HUDEP-2 (cell line): ENCODE data around the gene DEPDC1.
"Not testable (repeated sequence)": the region's sequence is repeated elsewhere in the genome, so short reads cannot be mapped to it uniquely, and the experiment has no call there.

Source experiments
- DNase-seq, 76 experiments: peaks; one replicate each; lab custom pipeline; 2025; ENCODE audit not compliant: unreplicated experiment in 76 of 76; lab: John Stamatoyannopoulos, UW

Gene DEPDC1

GRCh38 chr1:68476626-68477025 lies 20.3 kb downstream of the DEPDC1 start:
- DNase-seq: not testable (repeated sequence)

GRCh38 chr1:68473060-68473459 lies 23.8 kb downstream of the DEPDC1 start:
- no peak for DNase-seq

GRCh38 chr1:68470388-68470970 lies 26.4 kb downstream of the DEPDC1 start:
- no peak for DNase-seq

- no peak for DNase-seq
Measured at GRCh38 chr1:68464891-68465290, 32.0 kb downstream of the DEPDC1 start.

GRCh38 chr1:68460935-68461334 lies 35.9 kb downstream of the DEPDC1 start:
- DNase-seq: no peak

DNA sequence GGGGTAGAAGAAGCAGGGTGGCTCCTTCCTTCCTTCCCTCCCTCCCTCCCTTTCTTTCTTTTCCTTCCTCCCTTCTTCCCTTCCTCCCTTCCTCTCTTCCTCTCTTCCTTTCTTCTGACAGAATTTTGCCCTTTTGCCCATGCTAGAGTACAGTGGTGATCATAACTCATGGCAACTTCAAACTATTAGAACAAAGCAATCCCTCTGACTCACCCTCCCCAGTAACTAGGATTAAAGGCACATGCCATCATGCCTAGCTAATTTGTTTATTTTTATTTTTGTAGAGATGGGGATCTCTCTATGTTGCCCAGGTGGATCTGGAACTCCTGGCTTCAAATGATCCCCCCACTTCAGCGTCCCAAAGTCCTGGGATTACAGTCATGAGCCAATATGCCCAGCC lies 37.1 kb downstream of the DEPDC1 start:
- DNase-seq: no peak

DNA sequence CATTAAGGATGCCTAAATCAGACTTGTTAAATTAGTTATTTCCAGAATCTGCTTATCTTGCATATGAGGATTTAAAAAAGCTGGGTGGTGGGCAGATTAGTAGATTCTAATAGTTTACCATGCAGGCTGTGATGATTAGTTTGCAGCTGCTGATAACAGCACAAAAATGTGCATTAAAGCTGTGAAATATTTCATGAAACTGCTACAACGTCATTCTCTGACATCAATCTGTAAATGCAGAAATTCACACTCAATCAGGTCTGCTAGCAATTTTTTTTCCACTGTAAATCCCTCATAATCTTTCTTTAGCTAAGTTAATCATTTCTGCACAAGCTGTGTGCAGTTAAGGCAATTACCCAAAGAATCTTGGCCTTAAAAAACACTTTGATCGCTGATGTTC lies 37.8 kb downstream of the DEPDC1 start:
- DNase-seq: no peak

- no peak for DNase-seq
Measured at GRCh38 chr1:68456202-68456601, 40.7 kb downstream of the DEPDC1 start.

- DNase-seq: no peak
Measured at GRCh38 chr1:68454534-68454933, 42.3 kb downstream of the DEPDC1 start.

- no peak for DNase-seq
Measured at GRCh38 chr1:68453060-68453670, 43.7 kb downstream of the DEPDC1 start.

DNA sequence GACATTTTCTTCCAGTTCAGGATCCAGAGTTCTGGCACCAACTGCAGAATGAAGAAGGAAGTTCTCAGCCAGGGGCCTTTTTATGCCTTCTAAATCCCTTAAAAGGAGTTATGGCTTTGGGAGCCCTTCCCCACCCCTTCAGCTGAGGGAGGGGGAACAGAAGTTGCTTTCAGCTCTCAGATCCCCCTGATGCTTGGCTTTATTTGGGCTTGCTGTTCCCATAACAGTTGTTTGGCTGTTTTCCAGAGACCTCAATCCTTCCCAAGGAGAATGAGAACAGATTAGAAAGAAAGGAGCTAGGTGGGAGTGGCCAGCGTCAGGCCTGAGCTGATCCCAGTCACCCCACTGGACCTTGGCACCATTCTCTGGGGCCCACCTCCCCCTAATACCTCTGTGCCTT lies 47.0 kb downstream of the DEPDC1 start, which contains the start of gene RPE65:
RPE65 (minus strand) TSS at position 54 of the 400 bp plus-strand sequence; CDS start at position 5, 49 bp downstream.
- no peak for DNase-seq

DNA sequence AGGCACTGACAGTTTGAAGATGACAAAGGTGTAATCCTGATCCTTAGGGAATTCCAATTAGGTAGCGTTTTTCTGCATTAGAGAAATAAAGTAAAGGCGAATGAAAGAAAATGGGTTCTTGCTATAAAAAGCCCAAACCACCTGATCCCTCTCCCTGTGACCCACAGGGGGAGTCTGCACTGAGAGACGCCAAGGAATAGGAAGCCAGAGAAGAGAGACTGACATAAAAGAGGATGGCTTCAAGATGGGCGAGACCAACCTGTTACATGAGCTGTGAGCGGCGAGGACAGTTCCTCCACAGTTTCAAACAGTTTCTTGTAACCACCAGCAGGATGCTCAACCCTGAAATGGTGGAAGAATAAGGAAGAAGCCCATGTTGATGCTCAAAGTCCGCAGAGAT lies 48.5 kb downstream of the DEPDC1 start:
- no peak for DNase-seq

DNA sequence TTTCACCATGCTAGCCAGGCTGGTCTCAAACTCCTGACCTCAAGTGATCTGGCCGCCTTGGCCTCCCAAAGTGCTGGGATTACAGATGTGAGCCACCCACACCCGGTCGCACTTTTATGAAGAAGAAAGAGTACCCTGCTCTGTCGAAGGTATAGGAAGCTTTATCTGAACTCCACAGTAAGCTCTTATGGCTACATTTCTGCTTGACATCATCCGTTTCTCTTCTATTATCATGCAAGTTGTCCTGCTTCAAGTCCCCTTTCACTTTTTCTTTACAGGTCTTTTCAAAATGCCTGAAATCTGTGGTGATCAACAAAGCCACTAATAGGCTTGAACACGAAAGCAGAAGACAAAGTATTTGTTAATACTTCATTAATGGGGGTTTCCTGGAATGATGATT lies 51.2 kb downstream of the DEPDC1 start:
- DNase-seq: no peak

GRCh38 chr1:68442822-68443556 lies 53.9 kb downstream of the DEPDC1 start:
- DNase-seq: peak in 15 of 76 experiments; percentile 1 to 37 (median 7)

DNA sequence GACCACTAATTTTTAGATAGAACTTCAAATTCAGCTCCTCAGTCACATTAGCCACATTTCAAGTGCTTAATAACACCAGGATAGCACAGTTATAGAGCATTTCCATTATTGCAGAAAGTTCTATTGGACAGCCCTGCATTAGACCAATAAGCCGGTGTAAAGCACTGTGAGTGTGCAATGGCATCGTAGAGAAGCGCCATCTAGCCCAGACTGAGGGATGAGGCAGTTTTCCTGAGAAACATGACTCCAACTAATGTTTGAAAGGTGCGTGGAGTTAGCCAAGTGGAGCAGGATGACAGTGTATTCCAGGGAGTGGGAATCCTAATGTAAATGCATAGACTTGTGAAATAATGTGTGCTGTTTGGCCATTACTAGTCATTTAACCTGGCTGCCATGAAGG lies 54.9 kb downstream of the DEPDC1 start:
- DNase-seq: no peak

GRCh38 chr1:68438310-68438709 lies 58.6 kb downstream of the DEPDC1 start:
- DNase-seq: no peak

- no peak for DNase-seq
Measured at GRCh38 chr1:68433395-68433794, 63.5 kb downstream of the DEPDC1 start.

- no peak for DNase-seq
Measured at GRCh38 chr1:68431076-68431475, 65.8 kb downstream of the DEPDC1 start.

DNA sequence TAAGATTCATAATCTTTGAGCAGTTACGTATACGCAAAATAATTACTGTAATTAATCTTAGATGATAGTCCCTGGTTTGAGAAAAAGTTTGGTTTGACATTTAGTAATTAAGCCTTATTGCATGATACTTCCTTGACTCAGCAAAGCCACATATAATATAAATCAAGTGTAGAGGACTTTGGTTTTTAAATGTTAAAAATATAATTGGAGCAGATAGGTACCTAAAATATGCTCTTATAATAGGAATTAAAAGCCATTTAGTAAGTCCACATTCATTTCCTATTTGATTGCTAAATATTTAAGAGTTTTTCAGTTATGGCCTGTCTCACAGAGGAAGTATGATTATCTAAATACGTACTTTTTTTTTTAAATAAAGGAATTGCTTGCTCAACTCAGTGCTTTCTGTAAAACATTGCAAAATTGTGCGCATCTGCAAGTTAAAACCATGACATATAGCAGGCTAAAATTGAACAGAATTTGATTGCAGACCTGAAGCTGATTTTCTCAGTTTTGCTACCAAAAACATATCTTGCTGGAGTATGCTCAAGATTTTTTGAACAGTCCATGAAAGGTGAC lies 67.6 kb downstream of the DEPDC1 start:
- no peak for DNase-seq

- no peak for DNase-seq
Measured at GRCh38 chr1:68426594-68426993, 70.3 kb downstream of the DEPDC1 start.
